Endothelial cell (in vitro differentiated cells): ENCODE results near the gene CGB5. TPM values are rescaled to one million over a fixed set of nuclear protein-coding genes. Genes with fewer than 3 reads are reported as not detected.
A peak's percentile ranks its signal among the peaks of the same experiment; 100 is the strongest.
"Not testable (repeated sequence)": the region's sequence is repeated elsewhere in the genome, so short reads cannot be mapped to it uniquely, and the experiment has no call there.

Experiments used
- DNase-seq: peaks from one replicate; pipeline ENCODE4 v3.0.0; 2021; ENCODE audit warnings: low spot score
- H3K27ac Mint-ChIP-seq: one replicate; pipeline ENCODE4 v1.8.0; 2021; ENCODE audit warnings: mixed read lengths, inconsistent platforms; ENCODE audit not compliant: unreplicated experiment
- H3K27me3 Mint-ChIP-seq: one replicate; pipeline ENCODE4 v1.8.0; 2021; ENCODE audit warnings: mild to moderate bottlenecking, moderate library complexity, mixed read lengths, inconsistent platforms; ENCODE audit not compliant: unreplicated experiment
- H3K36me3 Mint-ChIP-seq: one replicate; pipeline ENCODE4 v1.8.0; 2021; ENCODE audit warnings: mild to moderate bottlenecking, low read depth, mixed read lengths, inconsistent platforms; ENCODE audit not compliant: unreplicated experiment
- H3K4me1 Mint-ChIP-seq: one replicate; pipeline ENCODE4 v1.8.0; 2021; ENCODE audit warnings: mild to moderate bottlenecking, mixed read lengths, inconsistent platforms; ENCODE audit not compliant: unreplicated experiment
- H3K4me3 Mint-ChIP-seq: one replicate; pipeline ENCODE4 v1.8.0; 2021; ENCODE audit warnings: mild to moderate bottlenecking, mixed read lengths, inconsistent platforms; ENCODE audit not compliant: unreplicated experiment
- H3K9me3 Mint-ChIP-seq: one replicate; pipeline ENCODE4 v1.8.0; 2021; ENCODE audit warnings: mixed read lengths, inconsistent platforms; ENCODE audit not compliant: unreplicated experiment
- total RNA-seq: library from RNA; stranded (reverse); fragmentation: NEBNext Ultra II Directional; extraction: Animal tissue kit (Norgen Biotek cat#: 25700); gene quantifications from one replicate; pipeline ENCODE4 v1.2.1, GENCODE V29; 2021; ENCODE audit not compliant: unreplicated experiment
- TF ChIP-seq, protein P1 (sequence below): fragments of 200-600 bp; sonication (generic); IDR thresholded peaks from one replicate; pipeline ENCODE4 v1.5.0; 2021; ENCODE audit warnings: antibody characterized with exemption; ENCODE audit not compliant: unreplicated experiment

Gene CGB5
- total RNA-seq, 1 donor from 2014 or later: not detected

DNA sequence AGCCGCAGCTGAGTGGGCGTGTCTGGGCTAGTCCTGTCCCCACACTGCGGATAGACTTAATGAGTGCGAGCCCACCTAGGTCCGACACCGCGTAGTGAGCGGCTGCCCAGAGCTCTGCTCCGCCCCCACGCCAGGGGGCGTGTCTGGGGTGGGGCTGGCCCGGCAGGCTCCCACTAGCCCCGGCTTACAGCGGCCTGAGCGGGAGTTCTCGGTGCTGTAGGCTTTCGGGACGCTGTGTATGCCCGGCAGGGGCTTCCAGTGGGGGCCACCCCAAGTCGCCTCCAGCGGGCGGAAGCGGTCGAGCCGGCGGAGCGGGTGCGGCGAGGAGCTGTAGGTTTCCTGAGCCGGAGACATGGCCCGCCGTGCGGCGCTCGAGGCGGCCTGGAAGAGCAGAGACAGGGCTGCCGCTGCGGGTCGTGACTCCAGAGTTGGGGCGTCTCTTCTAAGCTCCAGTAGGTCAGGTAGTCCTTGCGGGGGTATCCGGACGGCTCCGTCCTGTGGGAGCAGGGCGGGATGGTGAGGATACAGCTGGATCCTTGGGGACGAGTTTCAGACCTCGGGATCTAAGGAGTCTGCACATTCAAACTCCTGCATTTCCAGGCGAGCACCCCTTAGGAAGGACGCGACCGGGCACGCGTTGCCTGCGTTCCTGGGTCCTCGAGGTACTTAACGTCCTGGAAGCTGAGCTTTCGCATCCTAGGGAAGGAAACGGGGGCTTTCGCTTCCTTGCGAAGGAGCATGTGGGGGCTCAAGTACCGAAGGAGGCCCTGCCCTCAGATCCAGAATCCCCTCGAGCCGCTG lies 12.7 kb downstream of the CGB5 start:
- DNase-seq: peak; percentile 64
- Mint-ChIP-seq H3K27ac (no peak overlapping the region), H3K27me3 (peaks cover 25% of the 10 kb centered on the region), H3K9me3 (no peaks in the 10 kb centered on the region), H3K4me3 (no peak overlapping the region), H3K4me1 (peaks cover 8% of the 10 kb centered on the region), H3K36me3 (no peaks in the 10 kb centered on the region)
- TF ChIP-seq, protein P1, sequence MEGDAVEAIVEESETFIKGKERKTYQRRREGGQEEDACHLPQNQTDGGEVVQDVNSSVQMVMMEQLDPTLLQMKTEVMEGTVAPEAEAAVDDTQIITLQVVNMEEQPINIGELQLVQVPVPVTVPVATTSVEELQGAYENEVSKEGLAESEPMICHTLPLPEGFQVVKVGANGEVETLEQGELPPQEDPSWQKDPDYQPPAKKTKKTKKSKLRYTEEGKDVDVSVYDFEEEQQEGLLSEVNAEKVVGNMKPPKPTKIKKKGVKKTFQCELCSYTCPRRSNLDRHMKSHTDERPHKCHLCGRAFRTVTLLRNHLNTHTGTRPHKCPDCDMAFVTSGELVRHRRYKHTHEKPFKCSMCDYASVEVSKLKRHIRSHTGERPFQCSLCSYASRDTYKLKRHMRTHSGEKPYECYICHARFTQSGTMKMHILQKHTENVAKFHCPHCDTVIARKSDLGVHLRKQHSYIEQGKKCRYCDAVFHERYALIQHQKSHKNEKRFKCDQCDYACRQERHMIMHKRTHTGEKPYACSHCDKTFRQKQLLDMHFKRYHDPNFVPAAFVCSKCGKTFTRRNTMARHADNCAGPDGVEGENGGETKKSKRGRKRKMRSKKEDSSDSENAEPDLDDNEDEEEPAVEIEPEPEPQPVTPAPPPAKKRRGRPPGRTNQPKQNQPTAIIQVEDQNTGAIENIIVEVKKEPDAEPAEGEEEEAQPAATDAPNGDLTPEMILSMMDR: no peak

DNA sequence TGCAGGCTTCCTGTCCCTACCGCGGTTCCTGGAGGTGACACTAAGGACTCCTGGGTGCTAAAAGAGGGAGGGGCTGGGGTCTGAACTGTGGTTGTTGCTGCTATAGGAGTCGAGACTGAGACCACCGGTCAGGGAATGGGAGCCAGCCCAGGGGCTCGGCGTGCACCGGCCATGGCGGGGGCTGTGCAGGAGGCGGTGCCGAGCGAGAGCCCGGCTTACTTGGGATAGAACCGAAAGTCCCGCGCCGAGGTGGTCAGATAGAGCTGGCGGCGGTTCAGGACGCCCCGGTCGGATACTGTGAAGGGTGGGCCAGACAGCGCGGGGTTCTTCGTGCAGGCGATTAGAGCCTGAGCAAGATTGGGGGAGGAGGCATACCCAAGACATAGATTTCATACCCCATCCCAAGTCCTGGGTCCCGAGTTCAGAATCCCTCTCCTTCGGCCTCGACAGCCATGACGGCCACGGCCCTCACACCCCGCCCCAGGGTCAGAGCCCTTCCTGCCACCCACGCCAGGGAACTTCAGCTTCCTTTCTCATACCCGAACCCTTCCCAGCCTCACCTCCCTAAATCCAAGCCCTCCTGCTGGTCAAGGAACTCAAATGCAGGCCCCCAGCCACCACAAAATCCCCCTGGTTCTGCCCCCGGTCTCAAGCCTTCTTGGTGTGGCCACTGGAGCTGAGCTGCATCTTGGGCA lies 13.4 kb downstream of the CGB5 start:
- H3K27me3 Mint-ChIP-seq: peaks cover 25% of the 10 kb centered on the region
- not testable (repeated sequence) for H3K36me3 Mint-ChIP-seq, H3K27ac Mint-ChIP-seq, H3K9me3 Mint-ChIP-seq, H3K4me1 Mint-ChIP-seq, DNase-seq
- peak overlapping the region; percentile 63 for H3K4me3 Mint-ChIP-seq

DNA sequence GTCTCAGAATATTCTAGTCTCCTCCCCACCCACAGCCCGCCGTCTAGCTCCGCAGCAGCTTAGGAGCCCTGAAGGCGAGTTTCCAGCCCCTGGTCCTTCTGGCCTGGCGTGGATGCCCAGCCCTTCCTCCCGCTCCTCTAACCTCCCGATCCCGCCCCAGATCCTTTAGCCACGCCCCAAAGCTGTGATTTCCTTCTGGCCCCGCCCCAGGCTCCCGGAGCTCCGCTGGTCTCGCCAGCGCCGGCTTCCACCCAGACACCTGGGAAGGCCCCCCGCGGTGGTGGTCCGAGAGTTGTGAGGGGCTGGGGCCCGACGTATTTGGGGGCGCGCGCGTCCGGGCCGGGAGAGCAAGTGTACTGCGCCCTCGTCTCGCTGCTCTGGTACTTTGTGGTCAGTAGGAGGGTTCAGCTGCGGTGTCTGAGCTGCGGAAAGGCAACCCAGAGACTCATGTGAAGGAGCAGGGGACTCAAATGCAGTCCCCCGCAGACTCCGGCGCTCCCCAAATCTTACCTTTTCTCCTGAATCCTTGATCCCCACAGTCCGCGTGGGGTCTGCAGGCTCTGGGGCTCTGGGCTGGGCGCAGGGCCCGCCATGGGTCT lies 14.1 kb downstream of the CGB5 start, which contains the start of gene CGB7:
TSS of gene CGB7 (minus strand) at position 114 of the 599 bp plus-strand sequence. CDS start 2,374 bp downstream, outside the sequence.
- Mint-ChIP-seq H3K9me3 (no peaks in the 10 kb centered on the region), H3K27ac (no peak within 1 kb of the TSS), H3K27me3 (peaks cover 25% of the 10 kb centered on the region)

DNA sequence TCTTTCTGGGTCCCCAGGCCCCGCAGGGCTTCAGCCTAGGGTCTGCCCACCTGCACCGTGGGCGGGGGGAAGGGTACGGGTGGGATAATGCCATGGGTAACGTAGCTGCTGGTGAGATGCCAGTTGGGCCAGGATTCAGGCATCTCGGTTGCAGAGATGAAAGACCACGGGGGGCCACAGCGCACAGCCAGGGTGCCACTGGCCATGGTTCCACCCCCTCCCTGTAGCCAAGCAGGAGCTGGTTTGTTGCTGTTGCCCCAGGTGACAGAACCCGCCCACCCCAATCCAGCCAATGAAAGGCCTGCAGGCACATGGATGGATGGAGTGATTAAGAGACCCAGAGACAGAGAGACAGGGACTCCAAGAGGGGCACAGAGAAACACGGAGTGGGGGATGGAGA lies 14.9 kb downstream of the CGB5 start:
- Mint-ChIP-seq H3K9me3 (no peaks in the 10 kb centered on the region), H3K36me3 (no peaks in the 10 kb centered on the region), H3K27me3 (peaks cover 26% of the 10 kb centered on the region), H3K27ac (no peak overlapping the region), H3K4me3 (no peak overlapping the region), H3K4me1 (peaks cover 8% of the 10 kb centered on the region)
- DNase-seq: no peak
- TF ChIP-seq, protein P1: no peak

More for the DNA sequence above, 14.1 kb downstream of the CGB5 start, which contains the start of gene CGB7:
- Mint-ChIP-seq H3K36me3 (no peaks in the 10 kb centered on the region), H3K4me1 (peaks cover 8% of the 10 kb centered on the region), H3K4me3 (peak within 1 kb of the TSS; percentile 63)
- TF ChIP-seq, protein P1: no peak
- peak; percentile 63 for DNase-seq

DNA sequence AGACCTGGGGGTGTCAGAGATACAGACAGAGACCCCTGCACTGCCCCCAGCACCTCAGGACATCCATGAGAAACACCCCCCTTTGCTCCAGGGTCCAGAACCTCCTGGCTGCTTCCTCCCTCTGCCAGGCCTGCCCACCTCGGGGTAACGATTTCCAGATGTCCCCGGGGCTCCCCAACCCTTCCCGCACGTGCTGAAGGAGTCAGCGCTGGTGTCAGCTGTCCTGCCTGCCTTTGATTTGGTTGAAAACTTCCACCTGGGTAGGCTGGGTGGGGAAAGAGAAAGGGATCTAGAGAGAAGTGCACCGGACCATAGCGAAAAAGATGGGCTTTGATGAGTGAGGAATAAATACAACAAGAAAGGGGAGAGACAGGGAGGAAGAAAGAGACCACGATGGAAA lies 15.4 kb downstream of the CGB5 start:
- Mint-ChIP-seq H3K9me3 (no peaks in the 10 kb centered on the region), H3K4me3 (peak overlapping the region; percentile 10), H3K27me3 (peaks cover 23% of the 10 kb centered on the region), H3K36me3 (no peaks in the 10 kb centered on the region), H3K4me1 (peaks cover 8% of the 10 kb centered on the region), H3K27ac (no peak overlapping the region)
- no peak for DNase-seq
- TF ChIP-seq, protein P1: no peak
